ENCODE results near the gene GNAT1.

DNA sequence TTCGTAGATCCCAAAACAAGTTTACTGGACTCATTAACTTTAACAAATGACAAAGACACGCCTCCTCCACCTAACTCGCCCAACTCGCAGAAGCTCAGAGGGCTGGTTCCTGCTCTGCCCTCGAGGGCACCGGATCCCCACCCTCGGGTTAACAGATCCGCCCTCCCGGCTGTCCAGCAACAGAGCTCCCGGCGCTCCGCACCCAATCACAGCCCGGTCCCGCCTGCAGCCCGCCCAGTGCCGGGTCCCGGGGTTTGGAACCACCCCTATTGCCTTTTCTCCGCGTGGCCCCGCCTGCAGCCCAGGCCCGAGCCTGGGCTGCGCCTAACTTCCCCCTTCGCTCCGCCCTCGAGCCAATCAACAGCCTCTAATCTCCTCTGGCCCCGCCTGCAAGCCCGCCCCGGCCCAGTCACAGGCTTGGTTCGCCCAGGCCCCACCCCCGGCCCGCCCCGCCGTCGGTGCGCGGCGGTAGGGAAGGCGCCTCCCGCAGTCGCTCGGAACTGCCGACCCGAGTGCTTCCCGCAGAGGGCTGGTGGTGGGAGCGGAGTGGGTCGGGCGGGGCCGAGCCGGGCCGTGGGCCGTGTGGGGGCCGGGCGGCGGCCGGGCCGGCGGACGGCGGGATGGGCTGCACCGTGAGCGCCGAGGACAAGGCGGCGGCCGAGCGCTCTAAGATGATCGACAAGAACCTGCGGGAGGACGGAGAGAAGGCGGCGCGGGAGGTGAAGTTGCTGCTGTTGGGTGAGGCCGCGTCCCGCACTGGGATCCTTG is 44.5 kb downstream of the GNAT1 start, which contains the start of gene GNAI2:
- TF ChIP-seq, protein P1, sequence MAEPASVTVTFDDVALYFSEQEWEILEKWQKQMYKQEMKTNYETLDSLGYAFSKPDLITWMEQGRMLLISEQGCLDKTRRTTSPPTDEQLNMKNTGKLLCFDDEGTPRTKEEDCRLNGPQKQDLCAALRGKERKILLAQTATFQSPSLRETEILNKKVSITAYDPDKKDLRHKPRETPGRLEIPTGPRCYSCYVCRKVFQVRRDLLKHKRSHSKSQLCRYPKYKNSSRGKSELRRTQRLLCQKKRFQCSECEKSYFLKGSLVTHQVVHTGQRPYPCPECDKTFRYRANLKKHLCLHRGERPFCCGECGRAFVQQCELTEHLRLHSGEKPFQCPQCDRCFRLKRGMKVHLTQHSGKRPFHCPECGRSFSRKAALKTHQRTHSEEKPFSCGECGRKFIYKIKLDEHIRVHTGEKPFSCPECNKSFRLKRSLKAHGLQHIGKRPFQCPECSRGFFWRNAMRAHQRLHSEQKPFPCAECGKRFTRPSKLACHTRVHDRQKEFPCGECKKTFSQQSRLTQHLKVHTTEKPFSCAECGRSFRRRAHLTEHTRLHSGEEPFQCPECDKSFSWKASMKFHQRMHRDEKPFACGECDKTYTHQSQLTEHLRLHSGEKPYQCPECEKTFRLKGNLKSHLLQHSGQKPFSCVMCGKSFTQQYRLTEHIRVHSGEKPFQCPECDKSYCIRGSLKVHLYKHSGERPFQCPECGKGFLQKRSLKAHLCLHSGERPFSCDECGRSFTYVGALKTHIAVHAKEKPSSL (CRISPR knock-in tag; conservative IDR thresholded peaks at IDR 0.05): no peak
- TF ChIP-seq, protein P2, sequence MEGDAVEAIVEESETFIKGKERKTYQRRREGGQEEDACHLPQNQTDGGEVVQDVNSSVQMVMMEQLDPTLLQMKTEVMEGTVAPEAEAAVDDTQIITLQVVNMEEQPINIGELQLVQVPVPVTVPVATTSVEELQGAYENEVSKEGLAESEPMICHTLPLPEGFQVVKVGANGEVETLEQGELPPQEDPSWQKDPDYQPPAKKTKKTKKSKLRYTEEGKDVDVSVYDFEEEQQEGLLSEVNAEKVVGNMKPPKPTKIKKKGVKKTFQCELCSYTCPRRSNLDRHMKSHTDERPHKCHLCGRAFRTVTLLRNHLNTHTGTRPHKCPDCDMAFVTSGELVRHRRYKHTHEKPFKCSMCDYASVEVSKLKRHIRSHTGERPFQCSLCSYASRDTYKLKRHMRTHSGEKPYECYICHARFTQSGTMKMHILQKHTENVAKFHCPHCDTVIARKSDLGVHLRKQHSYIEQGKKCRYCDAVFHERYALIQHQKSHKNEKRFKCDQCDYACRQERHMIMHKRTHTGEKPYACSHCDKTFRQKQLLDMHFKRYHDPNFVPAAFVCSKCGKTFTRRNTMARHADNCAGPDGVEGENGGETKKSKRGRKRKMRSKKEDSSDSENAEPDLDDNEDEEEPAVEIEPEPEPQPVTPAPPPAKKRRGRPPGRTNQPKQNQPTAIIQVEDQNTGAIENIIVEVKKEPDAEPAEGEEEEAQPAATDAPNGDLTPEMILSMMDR (IDR thresholded peaks at IDR 0.05): no peak
- TF ChIP-seq ELF4 (CRISPR knock-in tag; IDR thresholded peaks at IDR 0.05; ENCODE audit: low read depth): no peak
- TF ChIP-seq ZBTB21 (CRISPR knock-in tag; IDR thresholded peaks at IDR 0.05; ENCODE audit: borderline replicate concordance): no peak
- no peak for TF ChIP-seq TEAD4 (CRISPR knock-in tag; IDR thresholded peaks at IDR 0.05)
- 0 out of 2 replicates have a peak, but pooled peaks have one; percentile 51 for TF ChIP-seq ETV6 (CRISPR knock-in tag; IDR thresholded peaks at IDR 0.05)
- TF ChIP-seq FOXK1 (CRISPR knock-in tag; IDR thresholded peaks at IDR 0.05): no peak
- TF ChIP-seq, protein P3, sequence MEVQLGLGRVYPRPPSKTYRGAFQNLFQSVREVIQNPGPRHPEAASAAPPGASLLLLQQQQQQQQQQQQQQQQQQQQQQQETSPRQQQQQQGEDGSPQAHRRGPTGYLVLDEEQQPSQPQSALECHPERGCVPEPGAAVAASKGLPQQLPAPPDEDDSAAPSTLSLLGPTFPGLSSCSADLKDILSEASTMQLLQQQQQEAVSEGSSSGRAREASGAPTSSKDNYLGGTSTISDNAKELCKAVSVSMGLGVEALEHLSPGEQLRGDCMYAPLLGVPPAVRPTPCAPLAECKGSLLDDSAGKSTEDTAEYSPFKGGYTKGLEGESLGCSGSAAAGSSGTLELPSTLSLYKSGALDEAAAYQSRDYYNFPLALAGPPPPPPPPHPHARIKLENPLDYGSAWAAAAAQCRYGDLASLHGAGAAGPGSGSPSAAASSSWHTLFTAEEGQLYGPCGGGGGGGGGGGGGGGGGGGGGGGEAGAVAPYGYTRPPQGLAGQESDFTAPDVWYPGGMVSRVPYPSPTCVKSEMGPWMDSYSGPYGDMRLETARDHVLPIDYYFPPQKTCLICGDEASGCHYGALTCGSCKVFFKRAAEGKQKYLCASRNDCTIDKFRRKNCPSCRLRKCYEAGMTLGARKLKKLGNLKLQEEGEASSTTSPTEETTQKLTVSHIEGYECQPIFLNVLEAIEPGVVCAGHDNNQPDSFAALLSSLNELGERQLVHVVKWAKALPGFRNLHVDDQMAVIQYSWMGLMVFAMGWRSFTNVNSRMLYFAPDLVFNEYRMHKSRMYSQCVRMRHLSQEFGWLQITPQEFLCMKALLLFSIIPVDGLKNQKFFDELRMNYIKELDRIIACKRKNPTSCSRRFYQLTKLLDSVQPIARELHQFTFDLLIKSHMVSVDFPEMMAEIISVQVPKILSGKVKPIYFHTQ (CRISPR knock-in tag; IDR thresholded peaks at IDR 0.05): no peak
- no peak for TF ChIP-seq ZNF671 (CRISPR knock-in tag; IDR thresholded peaks at IDR 0.05)
- TF ChIP-seq, protein P4, sequence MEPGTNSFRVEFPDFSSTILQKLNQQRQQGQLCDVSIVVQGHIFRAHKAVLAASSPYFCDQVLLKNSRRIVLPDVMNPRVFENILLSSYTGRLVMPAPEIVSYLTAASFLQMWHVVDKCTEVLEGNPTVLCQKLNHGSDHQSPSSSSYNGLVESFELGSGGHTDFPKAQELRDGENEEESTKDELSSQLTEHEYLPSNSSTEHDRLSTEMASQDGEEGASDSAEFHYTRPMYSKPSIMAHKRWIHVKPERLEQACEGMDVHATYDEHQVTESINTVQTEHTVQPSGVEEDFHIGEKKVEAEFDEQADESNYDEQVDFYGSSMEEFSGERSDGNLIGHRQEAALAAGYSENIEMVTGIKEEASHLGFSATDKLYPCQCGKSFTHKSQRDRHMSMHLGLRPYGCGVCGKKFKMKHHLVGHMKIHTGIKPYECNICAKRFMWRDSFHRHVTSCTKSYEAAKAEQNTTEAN (CRISPR knock-in tag; IDR thresholded peaks at IDR 0.05): no peak
- TF ChIP-seq NR2C2 (CRISPR knock-in tag; IDR thresholded peaks at IDR 0.05): no peak
- TF ChIP-seq, protein P5, sequence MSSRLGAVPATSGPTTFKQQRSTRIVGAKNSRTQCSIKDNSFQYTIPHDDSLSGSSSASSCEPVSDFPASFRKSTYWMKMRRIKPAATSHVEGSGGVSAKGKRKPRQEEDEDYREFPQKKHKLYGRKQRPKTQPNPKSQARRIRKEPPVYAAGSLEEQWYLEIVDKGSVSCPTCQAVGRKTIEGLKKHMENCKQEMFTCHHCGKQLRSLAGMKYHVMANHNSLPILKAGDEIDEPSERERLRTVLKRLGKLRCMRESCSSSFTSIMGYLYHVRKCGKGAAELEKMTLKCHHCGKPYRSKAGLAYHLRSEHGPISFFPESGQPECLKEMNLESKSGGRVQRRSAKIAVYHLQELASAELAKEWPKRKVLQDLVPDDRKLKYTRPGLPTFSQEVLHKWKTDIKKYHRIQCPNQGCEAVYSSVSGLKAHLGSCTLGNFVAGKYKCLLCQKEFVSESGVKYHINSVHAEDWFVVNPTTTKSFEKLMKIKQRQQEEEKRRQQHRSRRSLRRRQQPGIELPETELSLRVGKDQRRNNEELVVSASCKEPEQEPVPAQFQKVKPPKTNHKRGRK (CRISPR knock-in tag; IDR thresholded peaks at IDR 0.05; ENCODE audit: borderline replicate concordance): no peak
